HG03457 (cell line): ENCODE data around the gene ZNF217.
"Not testable (repeated sequence)": the region's sequence is repeated elsewhere in the genome, so short reads cannot be mapped to it uniquely, and the experiment has no call there.

Source experiments
- ATAC-seq: cut with Tn5 transposase; IDR thresholded peaks from one replicate; pipeline ENCODE4 v1.9.1; 2021; ENCODE audit warnings: moderate number of reproducible peaks; ENCODE audit not compliant: unreplicated experiment

Gene ZNF217

DNA sequence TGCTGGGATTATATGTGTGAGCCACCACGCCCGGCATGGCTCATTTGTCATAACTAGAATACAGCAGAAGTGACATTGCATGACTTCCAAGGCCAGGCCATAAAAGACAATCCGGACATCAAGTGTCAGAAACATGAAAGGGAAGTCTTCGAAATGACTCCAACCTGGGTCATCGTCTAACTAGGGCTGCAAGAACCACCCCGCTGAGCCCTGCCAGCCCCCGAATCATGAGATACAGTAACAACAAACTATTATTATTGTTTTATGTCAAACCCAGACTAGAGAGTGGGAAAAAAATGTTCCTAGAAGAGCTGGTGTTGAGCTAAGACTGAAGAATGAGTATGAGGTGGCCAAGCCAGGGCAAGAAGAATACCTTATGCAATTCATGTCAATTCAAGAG lies 59.6 kb downstream of the ZNF217 start:
- no peak for ATAC-seq

GRCh38 chr20:53533500-53533899 lies 60.1 kb downstream of the ZNF217 start:
- no peak for ATAC-seq

DNA sequence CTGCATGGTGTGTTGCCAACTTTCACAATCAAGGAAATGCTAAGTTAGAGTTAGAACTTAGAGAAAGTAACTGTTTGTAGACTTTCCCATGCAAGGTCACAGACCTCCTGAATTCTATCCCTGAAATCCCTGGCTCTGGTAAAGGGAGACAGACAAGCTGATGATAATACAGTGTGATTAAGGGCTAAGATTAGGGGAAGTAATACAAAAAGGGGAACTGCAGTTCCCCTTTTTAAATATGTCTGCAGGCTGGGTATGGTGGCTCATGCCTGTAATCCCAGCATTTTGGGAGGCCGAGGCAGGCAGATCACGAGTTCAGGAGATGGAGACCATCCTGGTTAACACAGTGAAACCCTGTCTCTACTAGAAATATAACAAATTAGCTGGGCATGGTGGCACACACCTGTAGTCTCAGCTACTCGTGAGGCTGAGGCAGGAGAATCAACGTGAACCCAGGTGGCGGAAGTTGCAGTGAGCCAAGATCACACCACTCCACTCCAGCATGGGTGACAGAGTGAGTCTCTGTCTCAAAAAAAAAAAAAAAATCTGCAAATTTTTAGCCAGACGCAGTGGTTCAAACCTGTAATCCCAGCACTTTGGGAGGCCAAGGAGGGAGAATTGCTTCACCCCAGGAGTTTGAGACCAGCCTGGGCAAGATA lies 60.9 kb downstream of the ZNF217 start:
- not testable (repeated sequence) for ATAC-seq

GRCh38 chr20:53530440-53530839 lies 63.2 kb downstream of the ZNF217 start:
- no peak for ATAC-seq

DNA sequence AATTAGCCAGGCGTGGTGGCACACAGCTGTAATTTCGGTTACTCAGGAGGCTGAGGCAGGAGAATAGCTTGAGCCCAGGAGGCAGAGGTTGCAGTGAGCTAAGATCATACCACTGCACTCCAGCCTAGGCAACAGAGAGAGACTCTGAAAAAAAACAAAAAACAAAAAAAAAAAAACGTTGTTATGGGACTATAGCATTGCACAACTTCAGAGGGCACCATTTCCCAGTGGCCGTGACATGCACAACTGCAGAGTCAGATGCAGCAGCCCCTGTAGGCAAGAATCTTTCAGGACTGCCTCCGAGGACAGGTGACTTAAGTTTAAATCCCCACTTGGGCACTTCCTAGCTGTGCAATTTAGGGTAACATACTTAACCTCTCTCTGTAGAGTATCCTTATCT lies 64.0 kb downstream of the ZNF217 start:
- ATAC-seq, result no peak

GRCh38 chr20:53527196-53527595 lies 66.4 kb downstream of the ZNF217 start:
- ATAC-seq, result no peak

GRCh38 chr20:53524589-53525312 lies 68.9 kb downstream of the ZNF217 start:
- ATAC-seq, result no peak

- not testable (repeated sequence) for ATAC-seq
These were observed 70.0 kb downstream of the ZNF217 start for GRCh38 chr20:53523615-53524014.

DNA sequence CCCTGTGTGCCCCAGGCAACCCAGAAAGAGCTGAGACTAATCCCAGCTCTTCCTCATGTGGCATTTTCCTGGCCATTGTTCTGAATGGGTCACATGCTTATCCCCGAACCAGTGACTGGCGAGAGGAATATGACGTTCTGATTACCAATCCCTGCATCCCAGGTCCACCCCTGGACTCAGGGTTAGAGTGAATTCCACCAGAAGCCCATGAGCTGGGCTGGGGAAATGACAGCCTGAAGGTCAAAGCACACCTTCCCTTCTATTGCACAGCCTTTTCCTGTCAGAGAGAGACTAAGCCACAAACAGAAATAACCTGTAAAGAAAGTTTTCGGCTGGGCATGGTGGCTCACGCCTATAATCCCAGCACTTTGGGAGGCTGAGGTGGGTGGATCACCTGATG lies 70.9 kb downstream of the ZNF217 start:
- ATAC-seq, result no peak

GRCh38 chr20:53522026-53522425 lies 71.6 kb downstream of the ZNF217 start:
- ATAC-seq, result no peak

- not testable (repeated sequence) for ATAC-seq
These were observed 72.2 kb downstream of the ZNF217 start for GRCh38 chr20:53521421-53521820.

DNA sequence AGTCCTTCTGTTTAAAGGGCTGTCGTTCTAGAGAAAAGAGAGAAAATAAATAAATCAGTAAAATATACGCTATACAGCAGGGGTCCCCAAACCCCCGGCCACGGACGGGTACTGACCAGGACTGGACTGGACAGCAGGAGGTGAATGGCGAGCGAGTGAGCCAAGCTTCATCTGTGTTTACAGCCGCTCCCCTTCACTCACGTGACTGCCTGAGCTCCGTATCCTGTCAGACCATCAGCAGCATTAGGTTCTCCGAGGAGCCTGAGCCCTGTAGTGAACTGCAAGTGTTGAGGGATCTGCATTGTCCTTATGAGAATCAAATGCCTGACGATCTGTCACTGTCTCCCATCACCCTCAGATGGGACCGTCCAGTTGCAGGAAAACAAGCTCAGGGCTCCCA lies 76.5 kb downstream of the ZNF217 start:
- no peak for ATAC-seq
